Mesangial cell (primary cell): Measurements from ENCODE around the gene HES5. TPM values are rescaled to one million over a fixed set of nuclear protein-coding genes. Genes with fewer than 3 reads are reported as not detected.

Source experiments
- total RNA-seq: library from RNA; depleted of rRNA; stranded (reverse); fragments of >200 nt; gene quantifications from 2 replicates; pipeline ENCODE4 v1.2.3, GENCODE V29; 2015

Gene HES5
- not detected in 2 replicates for total RNA-seq

DNA sequence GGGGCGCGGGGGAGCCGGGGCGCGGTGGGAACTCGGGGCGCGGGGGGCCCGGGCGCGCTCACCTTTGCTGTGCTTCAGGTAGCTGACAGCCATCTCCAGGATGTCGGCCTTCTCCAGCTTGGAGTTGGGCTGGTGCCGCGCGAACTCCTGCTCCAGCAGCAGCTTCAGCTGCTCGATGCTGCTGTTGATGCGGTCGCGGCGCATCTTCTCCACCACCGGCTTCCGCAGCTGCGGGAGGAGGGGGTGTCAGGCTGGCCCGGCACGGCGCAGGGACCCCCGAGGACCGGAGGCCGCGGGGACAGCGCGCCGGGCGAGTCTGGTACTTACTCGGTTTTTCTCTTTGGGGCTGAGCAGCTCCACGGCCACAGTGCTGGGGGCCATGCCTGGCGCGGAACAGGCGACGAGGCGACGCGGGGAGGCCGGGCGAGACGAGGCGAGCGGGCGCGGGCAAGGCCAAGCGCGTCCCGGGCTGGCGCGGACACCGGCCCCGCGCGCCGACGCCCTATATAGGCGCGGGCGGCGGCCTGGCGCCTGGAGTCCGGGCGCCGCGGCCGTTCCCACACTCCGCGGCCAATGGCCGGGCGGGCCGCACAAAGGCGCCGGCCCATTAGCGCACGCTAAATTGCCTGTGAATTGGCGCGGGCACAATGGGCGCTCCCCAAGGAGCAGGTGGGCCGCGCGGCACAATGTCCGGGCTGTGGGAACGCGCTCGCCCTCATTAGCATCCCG, at the start of gene HES5:
Gene HES5, minus strand, starts transcription at position 480 of the 729 bp plus-strand sequence. Its CDS starts 99 bp downstream, at position 381.

GRCh38 chr1:2556277-2556677, 26.2 kb upstream of the HES5 start, which contains the start of gene TNFRSF14:
TSS of gene TNFRSF14 (plus strand) at chr1:2556371. CDS start at chr1:2556665, 294 bp downstream.

GRCh38 chr1:2525920-2526823, 3.9 kb downstream of the HES5 start, which contains the start of gene PANK4:
TSS of gene PANK4 (minus strand) at chr1:2526596. CDS start at chr1:2526587, 9 bp downstream.

Other genes starting within 250 kb of the HES5 start
- gene MORN1, start 138.7 kb downstream of the HES5 start, total RNA-seq = 2.8 and 8.6 TPM in 2 replicates
- gene RER1, start 138.4 kb downstream of the HES5 start, total RNA-seq = 56.7 and 64.4 TPM in 2 replicates
- gene PEX10, start 117.7 kb downstream of the HES5 start, total RNA-seq = 45.3 and 46.5 TPM in 2 replicates
- gene PLCH2, start 54.0 kb downstream of the HES5 start, total RNA-seq = 0.38 TPM in 1 of 2 replicates, not detected in the other
- 18.8 and 30.0 TPM in 2 replicates for gene PANK4, start 3.7 kb downstream of the HES5 start, total RNA-seq
- gene TNFRSF14, start 26.1 kb upstream of the HES5 start, total RNA-seq = 5.9 and 8.1 TPM in 2 replicates
- gene PRXL2B, start 56.5 kb upstream of the HES5 start, total RNA-seq = 27.8 and 35.7 TPM in 2 replicates
- 0.38 TPM in 1 of 2 replicates, not detected in the other for gene MMEL1, start 102.8 kb upstream of the HES5 start, total RNA-seq